ENCODE data around the gene GNAS. TPM values are rescaled to one million over a fixed set of nuclear protein-coding genes. Genes with fewer than 3 reads are reported as not detected.
"Not testable (repeated sequence)": the region's sequence is repeated elsewhere in the genome, so short reads cannot be mapped to it uniquely, and the experiment has no call there.

The GNAS gene
- total RNA-seq, 1 donor from 2014 or later: 481 TPM

GRCh38 chr20:58911970-58912369 is 59.5 kb downstream of the GNAS start:
- DNase-seq (ENCODE audit: low spot score in 2 of 2) (no peak), FAIRE-seq (no peak)

- DNase-seq (ENCODE audit: low spot score in 2 of 2) (no peak), FAIRE-seq (no peak)
Observed at GRCh38 chr20:58913079-58913478, 60.6 kb downstream of the GNAS start.

GRCh38 chr20:58918621-58919020 is 66.1 kb downstream of the GNAS start:
- FAIRE-seq (no peak), DNase-seq (ENCODE audit: low spot score in 2 of 2) (no peak)

GRCh38 chr20:58921564-58921963 is 69.0 kb downstream of the GNAS start:
- FAIRE-seq: no peak
- DNase-seq (ENCODE audit: low spot score in 2 of 2): no peak

- FAIRE-seq (no peak), DNase-seq (ENCODE audit: low spot score in 2 of 2) (no peak)
Observed at GRCh38 chr20:58922036-58922435, 69.5 kb downstream of the GNAS start.

- DNase-seq (ENCODE audit: low spot score in 2 of 2) (no peak), FAIRE-seq (no peak)
Observed at GRCh38 chr20:58923117-58923712, 70.7 kb downstream of the GNAS start.

GRCh38 chr20:58926802-58927489 is 74.4 kb downstream of the GNAS start:
- no peak for FAIRE-seq

GRCh38 chr20:58927490-58928061 is 75.1 kb downstream of the GNAS start:
- DNase-seq (ENCODE audit: low spot score in 2 of 2): no peak
- FAIRE-seq: no peak

More at GRCh38 chr20:58926802-58927489, 74.4 kb downstream of the GNAS start:
- DNase-seq (ENCODE audit: low spot score in 2 of 2): no peak

- DNase-seq (ENCODE audit: low spot score in 2 of 2): no peak
- FAIRE-seq: no peak
Observed at GRCh38 chr20:58930496-58930895, 78.0 kb downstream of the GNAS start.

- DNase-seq (ENCODE audit: low spot score in 2 of 2) (no peak), FAIRE-seq (no peak)
Observed at GRCh38 chr20:58932170-58932569, 79.7 kb downstream of the GNAS start.

GRCh38 chr20:58938078-58938477 is 85.6 kb downstream of the GNAS start:
- DNase-seq (ENCODE audit: low spot score in 2 of 2) (no peak), FAIRE-seq (no peak)

- no peak for FAIRE-seq
- DNase-seq (ENCODE audit: low spot score in 2 of 2): no peak
Observed at GRCh38 chr20:58938541-58938940, 86.0 kb downstream of the GNAS start.

GRCh38 chr20:58941471-58941870 is 89.0 kb downstream of the GNAS start:
- DNase-seq (ENCODE audit: low spot score in 2 of 2) (no peak), FAIRE-seq (no peak)

GRCh38 chr20:58942549-58942948 is 90.0 kb downstream of the GNAS start:
- FAIRE-seq (no peak), DNase-seq (ENCODE audit: low spot score in 2 of 2) (no peak)

GRCh38 chr20:58944610-58945009 is 92.1 kb downstream of the GNAS start:
- no peak for FAIRE-seq

GRCh38 chr20:58945965-58946631 is 93.6 kb downstream of the GNAS start:
- DNase-seq (ENCODE audit: low spot score in 2 of 2): no peak
- no peak for FAIRE-seq

More at GRCh38 chr20:58944610-58945009, 92.1 kb downstream of the GNAS start:
- no peak for DNase-seq (ENCODE audit: low spot score in 2 of 2)

- not testable (repeated sequence) for DNase-seq (ENCODE audit: low spot score in 2 of 2); FAIRE-seq
Observed at GRCh38 chr20:58947797-58948388, 95.4 kb downstream of the GNAS start.

GRCh38 chr20:58950603-58951002 is 98.1 kb downstream of the GNAS start:
- DNase-seq (ENCODE audit: low spot score in 2 of 2): no peak

GRCh38 chr20:58953050-58953449 is 100.5 kb downstream of the GNAS start:
- DNase-seq (ENCODE audit: low spot score in 2 of 2) (no peak), FAIRE-seq (no peak)

More at GRCh38 chr20:58950603-58951002, 98.1 kb downstream of the GNAS start:
- no peak for FAIRE-seq

- no peak for FAIRE-seq
- DNase-seq (ENCODE audit: low spot score in 2 of 2): no peak
Observed at GRCh38 chr20:58956078-58956477, 103.6 kb downstream of the GNAS start.

- no peak for FAIRE-seq
Observed at GRCh38 chr20:58959652-58960051, 107.1 kb downstream of the GNAS start.

More at GRCh38 chr20:58959652-58960051, 107.1 kb downstream of the GNAS start:
- no peak for DNase-seq (ENCODE audit: low spot score in 2 of 2)

Data from frontal cortex (tissue), 4 donors.